Neural cell (in vitro differentiated cells): ENCODE measurements around the gene PLEKHM1. TPM values are rescaled to one million over a fixed set of nuclear protein-coding genes. Genes with fewer than 3 reads are reported as not detected.

ENCODE experiments used
- H2AFZ ChIP-seq: fragments of 200-600, 300-800 bp; sonication (generic), shearing (Covaris generic); 2 replicates; pipeline ENCODE4 v1.6.0; 2014; ENCODE audit warnings: low read depth, mild to moderate bottlenecking, antibody characterized with exemption, low read length, moderate library complexity
- H3F3A ChIP-seq: fragments of 200-600 bp; shearing (Covaris generic); 2 replicates; pipeline ENCODE4 v1.6.1; 2016; ENCODE audit warnings: mild to moderate bottlenecking, moderate library complexity, mixed read lengths, antibody characterized with exemption, low read length; ENCODE audit not compliant: insufficient read depth, poor library complexity, severe bottlenecking
- H3K27ac ChIP-seq: fragments of 200-600, 300-800 bp; sonication (generic), shearing (Covaris generic); 2 replicates; pipeline ENCODE4 v1.5.1; 2014; ENCODE audit warnings: mild to moderate bottlenecking, low read length, moderate library complexity
- H3K27me3 ChIP-seq: fragments of 300-800, 200-600 bp; sonication (generic), shearing (Covaris generic); 2 replicates; pipeline ENCODE4 v1.6.0; 2014; ENCODE audit warnings: mild to moderate bottlenecking, low read depth, low read length, moderate library complexity; ENCODE audit not compliant: insufficient read depth
- H3K36me3 ChIP-seq: fragments of 300-800, 200-600 bp; sonication (generic), shearing (Covaris generic); 2 replicates; pipeline ENCODE4 v1.5.1; 2014; ENCODE audit warnings: mild to moderate bottlenecking, antibody characterized with exemption, low read length, moderate library complexity; ENCODE audit not compliant: insufficient read depth
- H3K4me2 ChIP-seq: fragments of 300-800, 200-600 bp; sonication (generic), shearing (Covaris generic); 2 replicates; pipeline ENCODE4 v1.6.0; 2014; ENCODE audit warnings: mild to moderate bottlenecking, low read length
- H3K4me3 ChIP-seq: fragments of 300-800, 200-600 bp; sonication (generic), shearing (Covaris generic); 2 replicates; pipeline ENCODE4 v1.5.1; 2014; ENCODE audit warnings: mild to moderate bottlenecking, low read length, moderate library complexity
- H3K79me2 ChIP-seq: fragments of 200-600 bp; shearing (Covaris generic); replicated peaks from 2 replicates; pipeline ENCODE4 v1.6.0; 2014; ENCODE audit warnings: mild to moderate bottlenecking, low read length, moderate library complexity; ENCODE audit not compliant: insufficient read depth
- H3K9ac ChIP-seq: fragments of 300-800, 200-600 bp; sonication (generic), shearing (Covaris generic); 2 replicates; pipeline ENCODE4 v1.6.1; 2016; ENCODE audit warnings: mild to moderate bottlenecking, low read length, mixed read lengths
- H3K9me2 ChIP-seq: fragments of 200-600 bp; shearing (Covaris generic); 2 replicates; pipeline ENCODE4 v1.6.1; 2016; ENCODE audit warnings: mild to moderate bottlenecking, low read length, mixed read lengths; ENCODE audit not compliant: insufficient read depth
- H3K9me3 ChIP-seq: fragments of 200-600, 300-800 bp; sonication (generic), shearing (Covaris generic); 2 replicates; pipeline ENCODE4 v1.6.1; 2016; ENCODE audit warnings: mild to moderate bottlenecking, mixed run types, low read length, moderate library complexity, mixed read lengths
- H4K20me1 ChIP-seq: fragments of 200-600 bp; shearing (Covaris generic); 2 replicates; pipeline ENCODE4 v1.6.1; 2016; ENCODE audit warnings: mild to moderate bottlenecking, mixed run types; ENCODE audit not compliant: insufficient read depth
- EP300 ChIP-seq: fragments of 450-650 bp; conservative IDR thresholded peaks from 2 replicates; pipeline ENCODE4 v1.6.1; 2014; ENCODE audit warnings: antibody characterized with exemption, mild to moderate bottlenecking, moderate library complexity; ENCODE audit not compliant: poor library complexity, severe bottlenecking
- EZH2 ChIP-seq: fragments of 200-600, 300-800 bp; shearing (Covaris generic), sonication (generic); IDR thresholded peaks from 2 replicates; pipeline ENCODE4 v1.6.1; 2014; ENCODE audit warnings: antibody characterized with exemption, low read length, borderline replicate concordance, mild to moderate bottlenecking; ENCODE audit not compliant: insufficient read depth, poor library complexity, severe bottlenecking
- MXI1 ChIP-seq: fragments of 450-650 bp; conservative IDR thresholded peaks from 2 replicates; pipeline ENCODE4 v1.6.1; 2014; ENCODE audit warnings: antibody characterized with exemption, mild to moderate bottlenecking; ENCODE audit not compliant: poor library complexity, severe bottlenecking
- POLR2AphosphoS5 ChIP-seq: IDR thresholded peaks from 2 replicates; pipeline ENCODE4 v1.6.1; 2012
- RAD21 ChIP-seq: fragments of 450-650 bp; conservative IDR thresholded peaks from 2 replicates; pipeline ENCODE4 v1.6.1; 2014; ENCODE audit warnings: antibody characterized with exemption, mild to moderate bottlenecking, moderate library complexity
- SMC3 ChIP-seq: fragments of 450-650 bp; conservative IDR thresholded peaks from 2 replicates; pipeline ENCODE4 v1.6.1; 2014; ENCODE audit warnings: antibody characterized with exemption, mild to moderate bottlenecking, moderate library complexity; ENCODE audit not compliant: poor library complexity
- TAF1 ChIP-seq: IDR thresholded peaks from 2 replicates; pipeline ENCODE4 v1.6.1; 2012; ENCODE audit warnings: low read depth
- polyA plus RNA-seq: library from polyadenylated mRNA; depleted of rRNA; stranded (reverse); fragments of >200 nt; gene quantifications from 2 replicates; pipeline ENCODE4 v1.2.3, GENCODE V29; 2014
- TF ChIP-seq, protein P1 (sequence below): IDR thresholded peaks from 2 replicates; pipeline ENCODE4 v1.6.1; 2012; ENCODE audit warnings: borderline replicate concordance
- TF ChIP-seq, protein P2 (sequence below): fragments of 450-650 bp; IDR thresholded peaks from 2 replicates; pipeline ENCODE4 v1.5.1; 2014; ENCODE audit warnings: antibody characterized with exemption, mild to moderate bottlenecking, moderate library complexity; ENCODE audit not compliant: poor library complexity, severe bottlenecking

PLEKHM1 gene
- polyA plus RNA-seq, 1 donor from 2014 or later: 3.1 TPM

DNA sequence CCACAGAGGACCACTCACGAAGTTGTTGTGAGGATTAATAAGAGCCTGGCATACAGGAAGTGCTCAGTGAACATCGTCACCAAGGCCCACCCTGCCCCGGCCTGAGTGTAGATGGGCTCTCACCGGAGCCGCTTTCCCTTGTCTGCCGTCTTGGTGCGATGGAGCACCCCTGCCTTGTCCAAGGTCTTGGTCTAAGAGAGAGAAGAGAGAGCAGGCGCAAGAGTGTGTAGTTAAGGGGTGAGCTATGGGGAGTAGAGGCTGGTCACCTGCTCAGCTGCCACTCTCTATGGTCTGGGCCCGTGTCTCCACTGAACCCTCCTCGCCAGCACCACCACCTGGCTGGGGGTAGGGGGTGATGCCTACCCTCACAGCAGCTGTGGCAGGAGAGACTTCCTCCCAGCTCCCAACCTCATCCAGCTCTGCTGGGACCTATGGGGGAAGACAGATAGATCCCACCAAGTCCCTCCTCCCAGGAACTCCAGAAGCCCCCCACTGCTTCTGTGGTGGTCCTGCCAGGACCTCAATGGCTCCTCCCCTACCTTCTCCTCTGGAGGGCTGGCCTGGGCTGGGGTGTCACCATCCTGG, 86.5 kb downstream of the PLEKHM1 start:
- no peak overlapping the region for H3K4me2 ChIP-seq
- H3K4me3 ChIP-seq: no peak overlapping the region
- no peaks in the 10 kb centered on the region for H3K9me2 ChIP-seq
- no peaks in the 10 kb centered on the region for H3K27me3 ChIP-seq
- H3K79me2 ChIP-seq: no peaks in the 10 kb centered on the region
- H3K9me3 ChIP-seq: no peaks in the 10 kb centered on the region
- H3K36me3 ChIP-seq: no peaks in the 10 kb centered on the region
- H3K27ac ChIP-seq: no peak overlapping the region
- H2AFZ ChIP-seq: no peak overlapping the region
- H3F3A ChIP-seq: no peaks in the 10 kb centered on the region
- TF ChIP-seq, protein P1, sequence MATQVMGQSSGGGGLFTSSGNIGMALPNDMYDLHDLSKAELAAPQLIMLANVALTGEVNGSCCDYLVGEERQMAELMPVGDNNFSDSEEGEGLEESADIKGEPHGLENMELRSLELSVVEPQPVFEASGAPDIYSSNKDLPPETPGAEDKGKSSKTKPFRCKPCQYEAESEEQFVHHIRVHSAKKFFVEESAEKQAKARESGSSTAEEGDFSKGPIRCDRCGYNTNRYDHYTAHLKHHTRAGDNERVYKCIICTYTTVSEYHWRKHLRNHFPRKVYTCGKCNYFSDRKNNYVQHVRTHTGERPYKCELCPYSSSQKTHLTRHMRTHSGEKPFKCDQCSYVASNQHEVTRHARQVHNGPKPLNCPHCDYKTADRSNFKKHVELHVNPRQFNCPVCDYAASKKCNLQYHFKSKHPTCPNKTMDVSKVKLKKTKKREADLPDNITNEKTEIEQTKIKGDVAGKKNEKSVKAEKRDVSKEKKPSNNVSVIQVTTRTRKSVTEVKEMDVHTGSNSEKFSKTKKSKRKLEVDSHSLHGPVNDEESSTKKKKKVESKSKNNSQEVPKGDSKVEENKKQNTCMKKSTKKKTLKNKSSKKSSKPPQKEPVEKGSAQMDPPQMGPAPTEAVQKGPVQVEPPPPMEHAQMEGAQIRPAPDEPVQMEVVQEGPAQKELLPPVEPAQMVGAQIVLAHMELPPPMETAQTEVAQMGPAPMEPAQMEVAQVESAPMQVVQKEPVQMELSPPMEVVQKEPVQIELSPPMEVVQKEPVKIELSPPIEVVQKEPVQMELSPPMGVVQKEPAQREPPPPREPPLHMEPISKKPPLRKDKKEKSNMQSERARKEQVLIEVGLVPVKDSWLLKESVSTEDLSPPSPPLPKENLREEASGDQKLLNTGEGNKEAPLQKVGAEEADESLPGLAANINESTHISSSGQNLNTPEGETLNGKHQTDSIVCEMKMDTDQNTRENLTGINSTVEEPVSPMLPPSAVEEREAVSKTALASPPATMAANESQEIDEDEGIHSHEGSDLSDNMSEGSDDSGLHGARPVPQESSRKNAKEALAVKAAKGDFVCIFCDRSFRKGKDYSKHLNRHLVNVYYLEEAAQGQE: no peak
- TF ChIP-seq TAF1 (no peak), MXI1 (no peak), SMC3 (no peak), POLR2AphosphoS5 (no peak), RAD21 (no peak), EP300 (no peak), EZH2 (no peak)
- TF ChIP-seq, protein P2, sequence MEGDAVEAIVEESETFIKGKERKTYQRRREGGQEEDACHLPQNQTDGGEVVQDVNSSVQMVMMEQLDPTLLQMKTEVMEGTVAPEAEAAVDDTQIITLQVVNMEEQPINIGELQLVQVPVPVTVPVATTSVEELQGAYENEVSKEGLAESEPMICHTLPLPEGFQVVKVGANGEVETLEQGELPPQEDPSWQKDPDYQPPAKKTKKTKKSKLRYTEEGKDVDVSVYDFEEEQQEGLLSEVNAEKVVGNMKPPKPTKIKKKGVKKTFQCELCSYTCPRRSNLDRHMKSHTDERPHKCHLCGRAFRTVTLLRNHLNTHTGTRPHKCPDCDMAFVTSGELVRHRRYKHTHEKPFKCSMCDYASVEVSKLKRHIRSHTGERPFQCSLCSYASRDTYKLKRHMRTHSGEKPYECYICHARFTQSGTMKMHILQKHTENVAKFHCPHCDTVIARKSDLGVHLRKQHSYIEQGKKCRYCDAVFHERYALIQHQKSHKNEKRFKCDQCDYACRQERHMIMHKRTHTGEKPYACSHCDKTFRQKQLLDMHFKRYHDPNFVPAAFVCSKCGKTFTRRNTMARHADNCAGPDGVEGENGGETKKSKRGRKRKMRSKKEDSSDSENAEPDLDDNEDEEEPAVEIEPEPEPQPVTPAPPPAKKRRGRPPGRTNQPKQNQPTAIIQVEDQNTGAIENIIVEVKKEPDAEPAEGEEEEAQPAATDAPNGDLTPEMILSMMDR: no peak
- no peak overlapping the region for H3K9ac ChIP-seq
- H4K20me1 ChIP-seq: no peaks in the 10 kb centered on the region

DNA sequence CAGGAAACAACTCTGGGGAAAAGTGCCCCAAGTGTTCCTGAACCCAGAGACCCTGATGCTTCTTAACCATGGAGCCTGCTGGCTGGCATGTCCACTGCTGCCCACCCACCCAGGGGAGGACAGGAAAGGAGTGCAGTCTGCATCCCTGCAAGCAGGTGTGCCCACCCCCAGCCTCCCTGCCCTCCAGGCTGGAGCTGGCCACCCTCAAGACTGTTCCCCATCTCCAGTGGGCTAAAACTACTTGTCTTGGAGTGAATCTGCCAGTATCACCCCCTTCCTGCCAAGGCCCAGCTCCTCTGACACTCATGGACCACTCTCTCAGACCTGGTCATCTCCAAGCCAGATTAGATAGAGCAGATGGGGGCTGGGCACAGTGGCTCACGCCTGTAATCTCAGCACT, 87.6 kb downstream of the PLEKHM1 start:
- H3K4me3 ChIP-seq: no peak overlapping the region
- H3F3A ChIP-seq: no peaks in the 10 kb centered on the region
- H3K27me3 ChIP-seq: no peaks in the 10 kb centered on the region
- no peak overlapping the region for H3K9ac ChIP-seq
- H3K4me2 ChIP-seq: no peak overlapping the region
- no peak overlapping the region for H3K27ac ChIP-seq
- TF ChIP-seq MXI1: no peak
- TF ChIP-seq, protein P1: no peak
- H3K36me3 ChIP-seq: no peaks in the 10 kb centered on the region
- H4K20me1 ChIP-seq: no peaks in the 10 kb centered on the region
- no peak overlapping the region for H2AFZ ChIP-seq
- no peaks in the 10 kb centered on the region for H3K9me3 ChIP-seq
- H3K79me2 ChIP-seq: no peaks in the 10 kb centered on the region
- H3K9me2 ChIP-seq: no peaks in the 10 kb centered on the region
